ENCODE results near the gene GRIP2.

GRIP2 gene

GRCh38 chr3:14562121-14562890 lies 22.2 kb upstream of the GRIP2 start:
- TF ChIP-seq CTCF (IDR thresholded peaks at IDR 0.05; ENCODE audit: low read depth, low read length), result no peak
- peak; percentile 27 to 35 for DNase-seq (ENCODE audit: low read depth in 2 of 2)
- no peak overlapping the region for H3K4me3 ChIP-seq (replicated peaks in 1 of 2; ENCODE audit: low read depth in 2 of 2, low read length in 2 of 2)

GRCh38 chr3:14561051-14561960 lies 21.2 kb upstream of the GRIP2 start:
- no peak for TF ChIP-seq CTCF (IDR thresholded peaks at IDR 0.05; ENCODE audit: low read depth, low read length)
- DNase-seq (ENCODE audit: low read depth in 2 of 2), result peak; percentile 17 to 61
- H3K4me3 ChIP-seq (replicated peaks in 1 of 2; ENCODE audit: low read depth in 2 of 2, low read length in 2 of 2), result no peak overlapping the region

- H3K4me3 ChIP-seq (replicated peaks in 1 of 2; ENCODE audit: low read depth in 2 of 2, low read length in 2 of 2), result no peak overlapping the region
- DNase-seq (ENCODE audit: low read depth in 2 of 2), result no peak
- no peak for TF ChIP-seq CTCF (IDR thresholded peaks at IDR 0.05; ENCODE audit: low read depth, low read length)
Observed at GRCh38 chr3:14560110-14560509, 20.0 kb upstream of the GRIP2 start.

- H3K4me3 ChIP-seq (replicated peaks in 1 of 2; ENCODE audit: low read depth in 2 of 2, low read length in 2 of 2), result no peak overlapping the region
- DNase-seq (ENCODE audit: low read depth in 2 of 2), result no peak
- no peak for TF ChIP-seq CTCF (IDR thresholded peaks at IDR 0.05; ENCODE audit: low read depth, low read length)
Observed at GRCh38 chr3:14558029-14558428, 17.9 kb upstream of the GRIP2 start.

GRCh38 chr3:14555835-14556234 lies 15.7 kb upstream of the GRIP2 start:
- DNase-seq (ENCODE audit: low read depth in 2 of 2), result no peak
- no peak overlapping the region for H3K4me3 ChIP-seq (replicated peaks in 1 of 2; ENCODE audit: low read depth in 2 of 2, low read length in 2 of 2)
- no peak for TF ChIP-seq CTCF (IDR thresholded peaks at IDR 0.05; ENCODE audit: low read depth, low read length)

GRCh38 chr3:14554715-14555114 lies 14.6 kb upstream of the GRIP2 start:
- no peak for TF ChIP-seq CTCF (IDR thresholded peaks at IDR 0.05; ENCODE audit: low read depth, low read length)
- DNase-seq (ENCODE audit: low read depth in 2 of 2), result no peak
- H3K4me3 ChIP-seq (replicated peaks in 1 of 2; ENCODE audit: low read depth in 2 of 2, low read length in 2 of 2), result no peak overlapping the region
